Astrocyte (in vitro differentiated cells and primary cell): ENCODE data around the gene CORO2A. TPM values are rescaled to one million over a fixed set of nuclear protein-coding genes. Genes with fewer than 3 reads are reported as not detected.
A peak's percentile ranks its signal among the peaks of the same experiment; 100 is the strongest.

Experiments used
- DNase-seq: peaks from one replicate; pipeline ENCODE4 v3.0.0-alpha.2; 2010; ENCODE audit warnings: low read depth
- FAIRE-seq: peaks from 2 replicates; lab custom pipeline; 2011; peaks lifted over from hg19 to GRCh38; lab: Jason Lieb, UNC
- H2AFZ ChIP-seq: 2 replicates; pipeline ENCODE4 v1.6.0; 2012; ENCODE audit warnings: low read depth, low read length, inconsistent platforms
- H3K27ac ChIP-seq: 2 replicates; pipeline ENCODE4 v1.5.1; 2011; ENCODE audit warnings: low read depth, low read length, inconsistent platforms
- H3K27me3 ChIP-seq: 2 replicates; pipeline ENCODE4 v1.6.0; 2011; ENCODE audit warnings: low read length, inconsistent platforms; ENCODE audit not compliant: insufficient read depth
- H3K36me3 ChIP-seq: 2 replicates; pipeline ENCODE4 v1.5.1; 2011; ENCODE audit warnings: low read length, inconsistent platforms; ENCODE audit not compliant: insufficient read depth
- H3K4me1 ChIP-seq: 2 replicates; pipeline ENCODE4 v1.5.1; 2011; ENCODE audit warnings: low read length, inconsistent platforms; ENCODE audit not compliant: insufficient read depth
- H3K4me2 ChIP-seq: 2 replicates; pipeline ENCODE4 v1.6.0; 2012; ENCODE audit warnings: low read length, inconsistent platforms
- H3K4me3 ChIP-seq: 2 replicates; pipeline ENCODE4 v1.5.1; 2011; ENCODE audit warnings: low read depth, mild to moderate bottlenecking, low read length, inconsistent platforms; ENCODE audit not compliant: insufficient read depth
- H3K79me2 ChIP-seq: 2 replicates; pipeline ENCODE4 v1.6.0; 2012; ENCODE audit warnings: mild to moderate bottlenecking, low read length, inconsistent platforms; ENCODE audit not compliant: insufficient read depth
- H3K9ac ChIP-seq: 2 replicates; pipeline ENCODE4 v1.6.0; 2012; ENCODE audit warnings: mild to moderate bottlenecking, low read length, inconsistent platforms
- H3K9me3 ChIP-seq: 2 replicates; pipeline ENCODE4 v1.5.1; 2012; ENCODE audit warnings: low read depth, mild to moderate bottlenecking, low read length, inconsistent platforms; ENCODE audit not compliant: insufficient read depth
- H4K20me1 ChIP-seq: 2 replicates; pipeline ENCODE4 v1.6.0; 2012; ENCODE audit warnings: low read length, inconsistent platforms; ENCODE audit not compliant: insufficient read depth
- H3K27ac Mint-ChIP-seq: one replicate; pipeline ENCODE4 v1.8.0; 2021; ENCODE audit warnings: mild to moderate bottlenecking, mixed read lengths; ENCODE audit not compliant: unreplicated experiment
- H3K27me3 Mint-ChIP-seq: one replicate; pipeline ENCODE4 v1.8.0; 2021; ENCODE audit warnings: low read depth, mixed read lengths; ENCODE audit not compliant: unreplicated experiment
- H3K36me3 Mint-ChIP-seq: one replicate; pipeline ENCODE4 v1.8.0; 2021; ENCODE audit warnings: low read depth, mixed read lengths; ENCODE audit not compliant: unreplicated experiment
- H3K4me1 Mint-ChIP-seq: one replicate; pipeline ENCODE4 v1.8.0; 2021; ENCODE audit warnings: low read depth, mixed read lengths; ENCODE audit not compliant: unreplicated experiment
- H3K4me3 Mint-ChIP-seq: one replicate; pipeline ENCODE4 v1.8.0; 2021; ENCODE audit warnings: mild to moderate bottlenecking, moderate library complexity, mixed read lengths; ENCODE audit not compliant: unreplicated experiment
- H3K9me3 Mint-ChIP-seq: one replicate; pipeline ENCODE4 v1.8.0; 2021; ENCODE audit warnings: mild to moderate bottlenecking, mixed read lengths; ENCODE audit not compliant: unreplicated experiment
- EZH2 ChIP-seq: IDR thresholded peaks from 2 replicates; pipeline ENCODE4 v1.6.1; 2012; ENCODE audit warnings: mild to moderate bottlenecking, low read length, inconsistent platforms; ENCODE audit not compliant: insufficient read depth
- total RNA-seq: library from RNA; stranded (reverse); gene quantifications from 2 replicates; pipeline ENCODE4 v1.2.1, GENCODE V29; 2021
- TF ChIP-seq, protein P1 (sequence below): IDR thresholded peaks from 2 replicates; pipeline ENCODE4 v1.5.1; 2011; ENCODE audit warnings: low read depth, mild to moderate bottlenecking, inconsistent platforms, low read length, moderate library complexity; ENCODE audit not compliant: insufficient read depth

Gene CORO2A
- total RNA-seq, 1 donor from 2014 or later: 11.1 TPM

DNA sequence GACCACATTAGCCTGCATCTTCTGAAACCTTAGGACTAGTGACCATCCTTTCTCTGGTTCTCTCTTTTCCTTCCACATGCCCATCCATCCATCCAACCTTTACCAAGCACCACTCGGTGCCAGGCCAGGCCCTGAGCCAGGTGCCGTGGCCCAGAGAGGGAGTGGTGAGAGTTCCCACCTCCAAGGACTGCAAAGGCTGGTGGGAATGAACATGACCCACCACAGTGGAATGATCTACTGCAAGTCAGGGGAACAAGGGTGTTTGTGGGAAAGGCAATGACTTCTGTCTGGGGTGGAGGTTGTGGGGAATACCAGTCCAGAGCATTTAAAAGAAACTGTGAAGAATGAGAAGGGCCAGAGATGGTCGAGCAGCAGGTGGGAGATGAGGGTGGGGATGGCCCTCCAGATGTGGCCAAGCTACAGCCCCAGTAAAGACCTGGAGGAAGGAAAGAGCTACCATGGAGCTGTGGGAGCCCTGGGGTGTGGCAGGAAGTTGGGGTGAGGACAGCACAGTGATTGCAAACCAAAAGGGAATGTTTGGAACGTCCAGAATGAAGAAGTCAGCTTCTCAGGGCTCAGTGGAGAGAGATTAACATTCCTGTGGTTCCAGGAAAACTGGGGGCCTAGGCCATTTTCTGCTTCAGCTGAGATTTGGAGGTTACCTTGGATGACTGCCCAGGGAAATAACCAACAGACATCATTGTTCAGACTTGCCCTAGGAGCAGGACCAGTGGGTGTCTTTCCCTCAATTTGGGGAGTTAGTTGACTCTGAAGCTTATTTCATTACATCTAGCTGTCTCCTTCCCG lies 30.7 kb upstream of the CORO2A start:
- H3K4me3 Mint-ChIP-seq: no peak overlapping the region
- Histone ChIP-seq H3K27ac (peak overlapping the region; percentile 97), H3K36me3 (peaks cover 5% of the 10 kb centered on the region), H3K9ac (peak overlapping the region; percentile 74), H3K27me3 (no peaks in the 10 kb centered on the region), H3K4me2 (peak overlapping the region; percentile 66), H3K9me3 (no peaks in the 10 kb centered on the region), H4K20me1 (no peaks in the 10 kb centered on the region), H3K79me2 (no peaks in the 10 kb centered on the region), H3K4me1 (peaks cover 21% of the 10 kb centered on the region), H2AFZ (peak overlapping the region; percentile 52), H3K4me3 (no peak overlapping the region)
- H3K4me1 Mint-ChIP-seq: peaks cover 39% of the 10 kb centered on the region
- FAIRE-seq (peak; percentile 91), DNase-seq (peak; percentile 100)
- H3K27ac Mint-ChIP-seq: peak overlapping the region; percentile 99
- no peaks in the 10 kb centered on the region for H3K27me3 Mint-ChIP-seq
- H3K36me3 Mint-ChIP-seq: peaks cover 10% of the 10 kb centered on the region
- TF ChIP-seq EZH2: no peak
- TF ChIP-seq, protein P1, sequence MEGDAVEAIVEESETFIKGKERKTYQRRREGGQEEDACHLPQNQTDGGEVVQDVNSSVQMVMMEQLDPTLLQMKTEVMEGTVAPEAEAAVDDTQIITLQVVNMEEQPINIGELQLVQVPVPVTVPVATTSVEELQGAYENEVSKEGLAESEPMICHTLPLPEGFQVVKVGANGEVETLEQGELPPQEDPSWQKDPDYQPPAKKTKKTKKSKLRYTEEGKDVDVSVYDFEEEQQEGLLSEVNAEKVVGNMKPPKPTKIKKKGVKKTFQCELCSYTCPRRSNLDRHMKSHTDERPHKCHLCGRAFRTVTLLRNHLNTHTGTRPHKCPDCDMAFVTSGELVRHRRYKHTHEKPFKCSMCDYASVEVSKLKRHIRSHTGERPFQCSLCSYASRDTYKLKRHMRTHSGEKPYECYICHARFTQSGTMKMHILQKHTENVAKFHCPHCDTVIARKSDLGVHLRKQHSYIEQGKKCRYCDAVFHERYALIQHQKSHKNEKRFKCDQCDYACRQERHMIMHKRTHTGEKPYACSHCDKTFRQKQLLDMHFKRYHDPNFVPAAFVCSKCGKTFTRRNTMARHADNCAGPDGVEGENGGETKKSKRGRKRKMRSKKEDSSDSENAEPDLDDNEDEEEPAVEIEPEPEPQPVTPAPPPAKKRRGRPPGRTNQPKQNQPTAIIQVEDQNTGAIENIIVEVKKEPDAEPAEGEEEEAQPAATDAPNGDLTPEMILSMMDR: no peak
- no peaks in the 10 kb centered on the region for H3K9me3 Mint-ChIP-seq

DNA sequence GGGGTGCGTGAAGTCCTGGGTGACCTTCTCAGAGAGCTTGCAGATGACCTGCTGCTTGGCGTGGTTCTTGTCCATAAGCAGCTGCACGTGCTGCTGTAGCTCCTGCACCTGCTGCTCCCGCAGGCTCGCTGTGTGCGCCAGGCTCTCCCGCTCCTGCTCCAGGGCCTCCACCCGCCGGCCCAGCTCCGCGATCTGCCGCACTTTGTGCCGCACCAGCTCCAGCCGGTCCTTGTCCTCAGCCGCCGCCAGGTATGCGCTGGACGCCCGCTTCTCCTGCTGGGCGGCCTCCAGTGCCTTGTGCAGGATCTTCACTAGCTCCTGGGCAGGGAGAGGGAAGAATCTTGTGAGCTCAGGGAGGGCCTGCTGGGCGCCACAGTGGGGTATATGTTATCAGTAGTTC lies 28.5 kb upstream of the CORO2A start:
- TF ChIP-seq EZH2: no peak
- TF ChIP-seq, protein P1: no peak
- FAIRE-seq (no peak), DNase-seq (no peak)
- Mint-ChIP-seq H3K9me3 (no peaks in the 10 kb centered on the region), H3K4me3 (no peak overlapping the region), H3K36me3 (peaks cover 7% of the 10 kb centered on the region), H3K27me3 (no peaks in the 10 kb centered on the region), H3K4me1 (peaks cover 38% of the 10 kb centered on the region), H3K27ac (no peak overlapping the region)
- H3K9me3 ChIP-seq: no peaks in the 10 kb centered on the region
- H3K79me2 ChIP-seq: no peaks in the 10 kb centered on the region
- no peak overlapping the region for H3K4me3 ChIP-seq
- peaks cover 21% of the 10 kb centered on the region for H3K4me1 ChIP-seq
- H4K20me1 ChIP-seq: no peaks in the 10 kb centered on the region
- no peak overlapping the region for H2AFZ ChIP-seq
- no peak overlapping the region for H3K9ac ChIP-seq
- no peaks in the 10 kb centered on the region for H3K36me3 ChIP-seq
- no peak overlapping the region for H3K4me2 ChIP-seq
- no peak overlapping the region for H3K27ac ChIP-seq
- H3K27me3 ChIP-seq: no peaks in the 10 kb centered on the region

DNA sequence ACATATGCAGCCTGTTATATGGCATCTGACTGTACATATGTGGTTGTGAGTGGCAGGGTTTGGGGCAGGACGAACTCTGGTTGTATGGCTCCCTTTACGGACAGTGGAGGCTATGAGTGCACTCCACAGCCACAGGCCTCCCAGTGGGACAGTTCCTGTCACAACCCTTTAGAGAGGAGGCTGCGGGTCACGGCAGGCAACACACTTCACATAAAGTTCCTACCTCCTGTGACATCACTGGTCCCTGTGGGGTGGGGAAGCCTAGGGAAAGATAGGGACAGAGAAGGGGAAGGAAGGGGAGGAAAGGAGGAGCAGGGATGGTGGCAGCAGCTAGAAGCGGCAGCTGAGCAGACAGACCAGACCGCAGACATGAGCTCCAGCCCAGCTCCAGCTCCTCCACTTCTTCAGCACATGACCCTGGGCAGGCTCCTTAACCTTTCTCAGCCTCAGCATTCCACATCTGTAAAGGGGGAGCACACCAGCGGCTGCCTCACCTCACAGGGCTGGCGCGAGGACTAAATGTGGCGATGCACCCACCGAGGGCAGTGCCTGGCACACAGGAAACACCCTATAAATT lies 27.4 kb upstream of the CORO2A start:
- H3K27me3 Mint-ChIP-seq: peaks cover 6% of the 10 kb centered on the region
- H3K4me3 Mint-ChIP-seq: no peak overlapping the region
- peaks cover 21% of the 10 kb centered on the region for H3K4me1 ChIP-seq
- no peak for DNase-seq
- H3K9ac ChIP-seq: no peak overlapping the region
- H3K9me3 Mint-ChIP-seq: no peaks in the 10 kb centered on the region
- no peak overlapping the region for H3K4me2 ChIP-seq
- H3K36me3 ChIP-seq: no peaks in the 10 kb centered on the region
- H3K27ac Mint-ChIP-seq: peak overlapping the region; percentile 83
- no peaks in the 10 kb centered on the region for H3K79me2 ChIP-seq
- peaks cover 43% of the 10 kb centered on the region for H3K4me1 Mint-ChIP-seq
- H2AFZ ChIP-seq: no peak overlapping the region
- H3K9me3 ChIP-seq: no peaks in the 10 kb centered on the region
- H3K4me3 ChIP-seq: no peak overlapping the region
- TF ChIP-seq EZH2: no peak
- TF ChIP-seq, protein P1: no peak
- H4K20me1 ChIP-seq: no peaks in the 10 kb centered on the region
- H3K27ac ChIP-seq: no peak overlapping the region
- H3K36me3 Mint-ChIP-seq: peaks cover 16% of the 10 kb centered on the region
- FAIRE-seq: no peak
- H3K27me3 ChIP-seq: no peaks in the 10 kb centered on the region
